Spinal cord (tissue), 10 donors: Measurements from ENCODE around the gene TRIO. TPM values are rescaled to one million over a fixed set of nuclear protein-coding genes. Genes with fewer than 3 reads are reported as not detected.

Experiments
- DNase-seq, 6 donors: peaks; one replicate each; pipeline versions ENCODE4 v3.0.0 to v3.0.0-alpha.2; 2013 to 2015; ENCODE audit warnings: low spot score in 6 of 6, low read depth in 4 of 6
- H3K27ac ChIP-seq: one replicate; pipeline ENCODE4 v1.5.1; 2013; ENCODE audit warnings: low read depth, low read length, control low read depth
- H3K27me3 ChIP-seq: one replicate; pipeline ENCODE4 v1.6.1; 2013; ENCODE audit warnings: low read length; ENCODE audit not compliant: control insufficient read depth, insufficient read depth
- H3K36me3 ChIP-seq: one replicate; pipeline ENCODE4 v1.6.1; 2013; ENCODE audit warnings: low read length; ENCODE audit not compliant: control insufficient read depth, insufficient read depth
- H3K4me1 ChIP-seq: one replicate; pipeline ENCODE4 v1.6.1; 2013; ENCODE audit warnings: low read length; ENCODE audit not compliant: control insufficient read depth, insufficient read depth
- H3K4me3 ChIP-seq: one replicate; pipeline ENCODE4 v1.5.1; 2013; ENCODE audit warnings: low read depth, low read length, control low read depth
- H3K9me3 ChIP-seq: one replicate; pipeline ENCODE4 v1.6.1; 2013; ENCODE audit warnings: low read length; ENCODE audit not compliant: control insufficient read depth, insufficient read depth
- WGBS: methylation state at CpG from one replicate; pipeline ENCODE4 v1.1.5; 2013; ENCODE audit warnings: missing lambda C conversion rate; ENCODE audit not compliant: insufficient coverage; 5-methylcytosine and 5-hydroxymethylcytosine counted together
- polyA plus RNA-seq, 2 donors: library from polyadenylated mRNA; unstranded; fragments of 120-200 nt; gene quantifications; one replicate each; pipeline ENCODE4 v1.2.1, GENCODE V29; 2013; ENCODE audit not compliant: insufficient read length in 2 of 2
- total RNA-seq, 2 donors: library from RNA; depleted of rRNA in 1 of 2; stranded (reverse); fragments of 120-200 nt in 1 of 2; fragments of >200 nt in 1 of 2; gene quantifications; one replicate each; pipeline versions ENCODE4 v1.2.3 to v1.2.4, GENCODE V29; 2013 to 2014
- donor health status: healthy.

TRIO gene
- total and polyA plus RNA-seq, 4 donors = 175 to 253 (median 240) TPM

DNA sequence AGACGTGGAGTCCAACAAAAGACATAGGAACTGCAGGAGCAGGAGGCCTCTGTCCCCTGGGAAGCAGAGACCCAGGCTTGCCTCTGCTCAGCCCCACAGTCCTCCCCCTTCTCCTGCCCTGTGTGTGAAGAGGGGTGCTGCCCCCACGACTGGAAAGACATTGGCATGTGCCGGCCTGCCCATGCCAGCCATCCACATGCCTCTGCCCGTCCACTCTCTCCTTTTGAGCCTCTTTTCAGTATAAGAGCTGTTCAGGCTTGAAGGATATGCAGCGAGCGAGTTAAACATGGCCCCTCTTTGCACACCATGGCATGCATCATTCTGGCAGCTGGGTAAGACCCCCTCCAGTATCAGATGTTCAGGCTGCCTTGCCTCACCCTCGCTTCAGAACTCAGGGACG is 278.7 kb downstream of the TRIO start:
- no peak for DNase-seq
- no peaks in the 10 kb centered on the region for H3K27me3 ChIP-seq
- 75% methylated on average over 6 of the region's 8 CpGs for WGBS
- no peaks in the 10 kb centered on the region for H3K9me3 ChIP-seq
- H3K4me3 ChIP-seq = no peak overlapping the region
- peaks cover 47% of the 10 kb centered on the region for H3K36me3 ChIP-seq
- peaks cover 14% of the 10 kb centered on the region for H3K4me1 ChIP-seq
- H3K27ac ChIP-seq = no peak overlapping the region

DNA sequence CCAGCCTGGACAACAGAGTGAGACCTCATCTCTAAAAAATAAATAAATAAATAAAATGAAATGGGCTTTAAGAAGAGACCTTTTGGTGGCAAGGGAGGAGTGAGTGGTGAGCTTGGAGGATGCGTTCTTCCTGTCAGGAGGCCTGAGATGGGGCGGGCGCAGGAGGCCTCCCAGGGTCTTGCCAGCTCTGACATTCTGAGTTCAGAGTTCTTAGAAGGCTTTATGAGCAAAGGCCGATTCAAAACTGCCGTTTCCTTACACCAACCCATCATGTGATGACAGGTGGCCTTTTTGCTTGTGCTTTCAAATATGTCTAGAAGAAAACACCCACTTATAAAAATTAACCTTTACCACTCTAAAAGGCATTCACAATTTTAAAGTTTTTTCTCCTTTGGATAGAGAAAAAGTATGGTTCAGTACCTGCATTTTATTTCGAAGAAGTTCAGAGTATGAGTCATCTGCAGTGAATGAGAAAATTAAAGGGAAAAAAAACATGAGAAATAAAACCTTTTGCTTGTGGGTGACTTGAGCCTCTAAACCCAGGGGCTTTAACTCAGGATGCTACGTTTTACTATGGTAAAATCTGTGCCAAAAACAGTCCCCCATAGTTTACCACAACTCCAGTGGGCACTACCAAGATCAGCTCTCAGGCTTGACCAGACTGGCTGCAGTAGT is 281.0 kb downstream of the TRIO start:
- DNase-seq = no peak
- no peak overlapping the region for H3K27ac ChIP-seq
- H3K27me3 ChIP-seq = no peaks in the 10 kb centered on the region
- peaks cover 24% of the 10 kb centered on the region for H3K4me1 ChIP-seq
- H3K36me3 ChIP-seq = peaks cover 37% of the 10 kb centered on the region
- no peaks in the 10 kb centered on the region for H3K9me3 ChIP-seq
- H3K4me3 ChIP-seq = no peak overlapping the region
- 96% methylated on average over 3 of the region's 7 CpGs for WGBS

DNA sequence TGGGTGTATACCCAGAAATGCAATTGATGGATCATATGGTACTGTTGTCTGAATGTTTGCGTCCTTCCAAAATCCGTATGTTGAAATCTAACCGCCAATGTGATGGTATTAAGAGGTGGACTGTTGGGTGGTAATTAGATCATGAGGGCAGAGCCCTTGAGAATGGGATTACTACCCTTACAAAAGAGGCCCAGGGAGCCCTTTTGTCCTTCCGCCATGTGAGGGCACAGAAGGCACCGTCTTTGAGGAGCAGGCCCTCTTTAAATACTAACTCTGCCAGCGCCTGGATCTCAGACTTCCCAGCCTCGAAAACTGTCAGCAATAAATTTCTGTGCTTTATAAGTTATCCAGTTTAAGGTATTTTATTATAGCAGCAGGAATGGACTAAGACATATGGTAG is 282.4 kb downstream of the TRIO start:
- peaks cover 19% of the 10 kb centered on the region for H3K4me1 ChIP-seq
- no peak overlapping the region for H3K4me3 ChIP-seq
- no peak overlapping the region for H3K27ac ChIP-seq
- no peak for DNase-seq
- H3K27me3 ChIP-seq = no peaks in the 10 kb centered on the region
- WGBS = no CpG with 5 or more reads among the region's 7 CpGs
- no peaks in the 10 kb centered on the region for H3K9me3 ChIP-seq
- H3K36me3 ChIP-seq = peaks cover 29% of the 10 kb centered on the region

DNA sequence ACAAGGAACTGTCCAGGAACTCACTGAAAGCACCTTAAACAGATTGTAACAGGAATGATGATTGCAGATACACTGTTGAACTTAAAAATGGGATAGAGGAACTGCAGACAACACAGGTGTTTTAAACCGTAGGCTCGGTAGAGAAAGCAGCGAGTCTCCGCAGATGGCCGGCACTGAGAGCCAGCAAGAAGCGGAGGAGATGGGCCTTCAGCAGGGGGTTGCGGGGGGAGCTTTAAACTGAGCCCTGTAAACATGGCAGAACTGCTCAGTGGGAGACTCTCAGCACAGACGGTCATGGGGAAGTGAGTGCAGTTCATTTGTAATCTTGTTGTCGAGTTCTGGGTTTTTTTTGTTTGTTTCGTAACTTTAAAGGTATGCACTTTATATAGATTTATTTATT is 283.4 kb downstream of the TRIO start:
- DNase-seq = no peak
- no peak overlapping the region for H3K4me3 ChIP-seq
- no peaks in the 10 kb centered on the region for H3K27me3 ChIP-seq
- peaks cover 26% of the 10 kb centered on the region for H3K36me3 ChIP-seq
- no peaks in the 10 kb centered on the region for H3K9me3 ChIP-seq
- 68% methylated on average over 8 of the region's 10 CpGs for WGBS
- peaks cover 27% of the 10 kb centered on the region for H3K4me1 ChIP-seq
- H3K27ac ChIP-seq = no peak overlapping the region

DNA sequence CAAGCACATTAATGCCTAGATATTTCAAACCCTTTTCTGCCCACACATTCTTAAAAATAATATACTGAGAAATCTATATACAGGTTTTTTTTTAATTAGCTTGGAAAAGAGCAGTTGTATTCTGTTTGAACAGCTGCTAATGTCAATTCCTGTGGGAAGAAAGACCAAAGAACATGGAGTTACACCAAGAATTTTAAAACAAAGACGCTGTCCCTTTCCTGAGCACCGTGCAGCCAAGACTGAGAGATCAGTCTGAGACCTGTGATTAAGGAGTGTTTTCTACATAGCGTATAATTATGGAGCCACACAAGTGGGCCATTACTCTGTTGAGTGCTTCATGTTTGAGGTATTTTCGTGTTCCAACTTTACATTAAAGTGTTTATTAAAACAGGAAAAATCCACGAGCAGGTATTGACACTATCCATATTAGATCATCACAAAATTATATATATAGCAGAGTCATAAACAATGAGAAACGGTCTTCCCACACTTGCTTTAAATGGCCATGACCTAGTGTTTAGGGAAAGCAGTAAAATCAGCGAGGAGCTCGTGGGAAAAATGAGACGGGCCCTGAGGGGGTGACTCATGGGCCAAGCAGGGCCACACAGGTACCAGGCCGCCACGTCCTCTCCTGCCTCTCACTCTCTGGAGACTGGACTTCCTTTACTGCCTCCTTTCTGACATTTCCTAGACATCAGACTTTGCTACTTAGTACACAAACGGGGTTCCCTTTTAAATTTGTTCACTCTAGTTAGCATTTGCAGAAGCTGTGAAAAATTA is 285.4 kb downstream of the TRIO start:
- peaks cover 37% of the 10 kb centered on the region for H3K4me1 ChIP-seq
- no peak overlapping the region for H3K4me3 ChIP-seq
- H3K36me3 ChIP-seq = peaks cover 16% of the 10 kb centered on the region
- peak in 1 of 6 donors; percentile 56 for DNase-seq
- no peaks in the 10 kb centered on the region for H3K9me3 ChIP-seq
- H3K27ac ChIP-seq = peak overlapping the region; percentile 57
- 94% methylated on average over 2 of the region's 12 CpGs for WGBS
- H3K27me3 ChIP-seq = no peaks in the 10 kb centered on the region

DNA sequence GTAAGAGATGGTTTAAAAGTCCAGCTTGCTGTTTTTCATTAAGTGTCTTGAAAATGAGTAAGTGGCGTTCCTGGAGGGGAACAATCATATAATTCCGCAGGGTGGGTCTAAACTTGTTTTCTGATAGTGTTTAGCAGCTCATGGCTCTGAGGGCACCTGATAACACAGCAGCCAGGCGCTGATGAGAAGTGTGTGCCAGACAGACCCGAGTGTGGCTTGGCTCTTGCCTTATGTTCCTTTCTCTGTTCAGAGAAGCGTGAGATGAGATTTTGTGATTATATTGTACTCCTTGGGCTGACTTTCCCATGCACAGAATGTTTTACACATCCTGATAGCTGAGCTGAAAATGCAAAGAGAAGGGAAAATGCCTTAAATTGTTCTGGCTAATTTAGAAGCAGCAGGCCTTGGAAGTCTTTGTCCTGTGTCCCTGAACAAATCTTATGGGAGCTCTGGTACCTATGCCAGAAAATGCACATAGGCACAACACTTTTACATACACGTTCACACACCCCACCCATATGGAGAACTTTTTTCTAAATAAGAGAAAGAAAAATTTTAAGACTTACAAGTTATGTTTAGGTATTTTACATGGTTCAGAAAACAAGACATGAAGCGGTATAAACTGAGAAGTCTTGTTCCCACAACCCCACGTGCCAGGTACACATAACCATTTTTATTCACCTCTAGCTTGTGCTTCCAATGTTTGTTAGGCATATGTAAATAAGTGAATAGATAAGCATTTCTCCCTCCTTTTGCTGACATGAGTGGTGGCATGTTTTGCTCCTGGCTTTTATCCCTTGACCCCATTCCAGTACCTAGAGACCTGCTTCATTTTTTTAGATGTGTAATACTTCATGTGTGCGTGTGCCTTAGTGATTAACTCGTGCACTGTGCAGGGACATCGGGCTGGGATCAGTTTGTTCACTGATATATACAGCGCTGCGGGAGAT is 286.2 kb downstream of the TRIO start:
- peaks cover 16% of the 10 kb centered on the region for H3K36me3 ChIP-seq
- peak overlapping the region; percentile 57 for H3K27ac ChIP-seq
- no peaks in the 10 kb centered on the region for H3K27me3 ChIP-seq
- peak in 2 of 6 donors; percentile 72 to 84 for DNase-seq
- H3K4me1 ChIP-seq = peaks cover 37% of the 10 kb centered on the region
- H3K4me3 ChIP-seq = no peak overlapping the region
- WGBS = 81% methylated on average over 7 of the region's 13 CpGs
- no peaks in the 10 kb centered on the region for H3K9me3 ChIP-seq

DNA sequence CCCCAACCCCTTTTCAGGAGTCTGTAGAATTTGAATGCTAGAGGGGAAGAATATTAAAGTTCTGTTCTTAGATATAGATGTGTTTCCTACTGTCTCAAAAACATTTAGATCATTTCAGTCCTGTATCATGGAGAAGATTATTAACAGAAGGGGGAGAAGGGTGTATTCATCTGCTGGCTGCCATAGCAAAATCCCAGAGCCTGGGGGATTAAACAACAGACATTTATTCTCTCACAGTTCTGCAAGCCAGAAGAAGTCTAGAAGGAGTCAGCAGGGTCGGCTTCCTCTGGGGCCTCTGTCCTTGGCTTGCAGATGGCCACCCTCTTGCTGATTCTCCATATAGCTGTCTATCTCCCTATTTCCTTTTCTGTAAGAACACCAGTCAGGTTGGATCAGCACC is 288.4 kb downstream of the TRIO start:
- H3K27ac ChIP-seq = peak overlapping the region; percentile 70
- 43% methylated on average over 1 of the region's 1 CpG for WGBS

DNA sequence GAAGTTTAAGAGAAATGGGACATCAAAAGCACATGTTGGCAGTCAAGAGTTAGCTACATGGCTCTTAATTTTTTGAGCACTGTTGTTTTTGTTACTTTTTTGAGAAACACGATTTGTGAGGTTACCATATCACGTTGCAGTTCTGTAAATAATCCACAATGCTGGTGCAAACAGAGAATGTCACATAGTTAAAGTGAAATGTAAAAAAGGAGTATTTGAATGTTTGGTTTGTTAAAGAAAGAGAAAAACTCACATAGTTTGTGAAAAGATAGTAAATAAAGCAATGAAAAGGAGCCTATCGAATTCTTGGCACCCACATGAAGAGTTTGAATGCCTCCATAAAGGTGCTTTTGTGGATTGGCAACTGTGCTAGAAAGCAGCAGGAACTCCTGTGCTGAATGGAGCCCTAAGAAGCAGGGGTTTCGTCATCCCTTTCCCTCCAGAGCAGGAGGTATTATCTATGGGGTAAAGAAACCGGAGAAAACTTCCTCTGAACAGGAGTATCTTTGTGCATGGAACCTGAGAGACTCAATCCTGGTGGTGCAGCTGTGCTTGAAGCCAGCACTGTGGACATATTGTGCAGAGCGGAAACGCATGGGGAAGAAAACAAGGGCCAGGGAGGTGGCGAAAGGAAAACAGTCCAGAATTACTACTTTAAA is 289.9 kb downstream of the TRIO start:
- H3K36me3 ChIP-seq = peaks cover 3% of the 10 kb centered on the region
- peaks cover 31% of the 10 kb centered on the region for H3K4me1 ChIP-seq
- no peak overlapping the region for H3K4me3 ChIP-seq
- no peaks in the 10 kb centered on the region for H3K27me3 ChIP-seq
- H3K9me3 ChIP-seq = no peaks in the 10 kb centered on the region
- WGBS = 28% methylated on average over 5 of the region's 8 CpGs
- peak in 2 of 6 donors; percentile 68 to 82 for DNase-seq
- peak overlapping the region; percentile 12 for H3K27ac ChIP-seq

More for the DNA sequence above, 288.4 kb downstream of the TRIO start:
- no peaks in the 10 kb centered on the region for H3K9me3 ChIP-seq
- H3K4me3 ChIP-seq = no peak overlapping the region
- H3K36me3 ChIP-seq = peaks cover 13% of the 10 kb centered on the region
- no peak for DNase-seq
- H3K27me3 ChIP-seq = no peaks in the 10 kb centered on the region
- H3K4me1 ChIP-seq = peaks cover 42% of the 10 kb centered on the region

DNA sequence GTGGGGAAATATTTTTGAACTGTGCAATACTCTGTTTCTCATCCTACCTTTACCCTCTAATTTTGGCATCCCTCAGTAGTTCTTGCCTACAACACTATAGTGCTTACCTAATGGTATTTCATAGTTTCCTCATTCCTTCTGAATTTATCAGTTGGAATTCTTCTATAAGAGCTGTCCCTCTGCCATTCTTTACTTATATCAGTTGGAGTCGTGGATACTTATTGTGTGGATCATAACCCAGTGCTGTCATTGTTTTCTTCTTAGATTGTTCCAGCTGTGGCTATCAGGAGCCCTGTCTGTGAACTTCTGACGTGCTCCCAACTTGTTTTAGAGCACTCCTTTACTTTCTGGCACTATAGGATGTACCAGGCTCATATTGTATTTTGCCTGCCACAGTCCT is 292.3 kb downstream of the TRIO start:
- H3K4me1 ChIP-seq = peaks cover 38% of the 10 kb centered on the region
- WGBS = 100% methylated on average over 1 of the region's 2 CpGs
- H3K27me3 ChIP-seq = no peaks in the 10 kb centered on the region
- H3K27ac ChIP-seq = no peak overlapping the region
- DNase-seq = no peak
- peaks cover 3% of the 10 kb centered on the region for H3K36me3 ChIP-seq
- H3K9me3 ChIP-seq = no peaks in the 10 kb centered on the region
- H3K4me3 ChIP-seq = no peak overlapping the region
